GM19025 (cell line): ENCODE data around the gene SAMHD1.
A peak's percentile ranks its signal among the peaks of the same experiment; 100 is the strongest.
"Not testable (repeated sequence)": the region's sequence is repeated elsewhere in the genome, so short reads cannot be mapped to it uniquely, and the experiment has no call there.

ENCODE experiments used
- ATAC-seq: cut with Tn5 transposase; IDR thresholded peaks from one replicate; pipeline ENCODE4 v1.9.1; 2021; ENCODE audit warnings: mild to moderate bottlenecking, low read depth, moderate library complexity; ENCODE audit not compliant: unreplicated experiment

The SAMHD1 gene

GRCh38 chr20:36856691-36857635, 94.5 kb downstream of the SAMHD1 start:
- ATAC-seq, result no peak

GRCh38 chr20:36856195-36856594, 95.3 kb downstream of the SAMHD1 start:
- ATAC-seq, result no peak

- ATAC-seq, result no peak
Measured at GRCh38 chr20:36855241-36855657, 96.3 kb downstream of the SAMHD1 start.

GRCh38 chr20:36854348-36855240, 96.9 kb downstream of the SAMHD1 start:
- ATAC-seq, result no peak

- ATAC-seq, result peak; percentile 52
Measured at GRCh38 chr20:36852187-36852586, 99.3 kb downstream of the SAMHD1 start.

- ATAC-seq, result no peak
Measured at GRCh38 chr20:36851490-36851889, 100.0 kb downstream of the SAMHD1 start.

GRCh38 chr20:36850759-36851158, 100.7 kb downstream of the SAMHD1 start:
- no peak for ATAC-seq

- ATAC-seq, result no peak
Measured at GRCh38 chr20:36849333-36850065, 102.0 kb downstream of the SAMHD1 start.

GRCh38 chr20:36848677-36849076, 102.8 kb downstream of the SAMHD1 start:
- ATAC-seq, result no peak

GRCh38 chr20:36848078-36848660, 103.3 kb downstream of the SAMHD1 start:
- no peak for ATAC-seq

- no peak for ATAC-seq
Measured at GRCh38 chr20:36847710-36848040, 103.8 kb downstream of the SAMHD1 start.

- no peak for ATAC-seq
Measured at GRCh38 chr20:36847009-36847709, 104.3 kb downstream of the SAMHD1 start.

- no peak for ATAC-seq
Measured at GRCh38 chr20:36845288-36845971, 106.1 kb downstream of the SAMHD1 start.

GRCh38 chr20:36841030-36841429, 110.5 kb downstream of the SAMHD1 start:
- not testable (repeated sequence) for ATAC-seq
